Activated CD4-positive, alpha-beta T cell treated with anti-CD3 and anti-CD28 coated beads, Interleukin-2, amount 50 U/mL, for 48 hours (primary cell): ENCODE measurements around the gene CEP57L1.
"Not testable (repeated sequence)": the region's sequence is repeated elsewhere in the genome, so short reads cannot be mapped to it uniquely, and the experiment has no call there.

ENCODE experiments used
- DNase-seq, 2 experiments: peaks; one replicate each; pipeline ENCODE4 v3.0.0-alpha.2; 2020

CEP57L1 gene

GRCh38 chr6:109117346-109118035, 22.2 kb downstream of the CEP57L1 start:
- DNase-seq: no peak

- no peak for DNase-seq
Observed at GRCh38 chr6:109118337-109118736, 23.0 kb downstream of the CEP57L1 start.

- no peak for DNase-seq
Observed at GRCh38 chr6:109118871-109119354, 23.6 kb downstream of the CEP57L1 start.

GRCh38 chr6:109121411-109121810, 26.1 kb downstream of the CEP57L1 start:
- DNase-seq: no peak

- DNase-seq: no peak
Observed at GRCh38 chr6:109124219-109124618, 28.9 kb downstream of the CEP57L1 start.

GRCh38 chr6:109125504-109125903, 30.2 kb downstream of the CEP57L1 start:
- no peak for DNase-seq

- no peak for DNase-seq
Observed at GRCh38 chr6:109130065-109130464, 34.8 kb downstream of the CEP57L1 start.

GRCh38 chr6:109135600-109135999, 40.3 kb downstream of the CEP57L1 start:
- not testable (repeated sequence) for DNase-seq

GRCh38 chr6:109136039-109136438, 40.7 kb downstream of the CEP57L1 start:
- not testable (repeated sequence) for DNase-seq

- not testable (repeated sequence) for DNase-seq
Observed at GRCh38 chr6:109136530-109136929, 41.2 kb downstream of the CEP57L1 start.

- DNase-seq: no peak
Observed at GRCh38 chr6:109139109-109139508, 43.8 kb downstream of the CEP57L1 start.

GRCh38 chr6:109142067-109142466, 46.8 kb downstream of the CEP57L1 start:
- not testable (repeated sequence) for DNase-seq

GRCh38 chr6:109143191-109143590, 47.9 kb downstream of the CEP57L1 start:
- DNase-seq: no peak

- DNase-seq: not testable (repeated sequence)
Observed at GRCh38 chr6:109148251-109148650, 52.9 kb downstream of the CEP57L1 start.

GRCh38 chr6:109148716-109149115, 53.4 kb downstream of the CEP57L1 start:
- DNase-seq: not testable (repeated sequence)

GRCh38 chr6:109153752-109154151, 58.4 kb downstream of the CEP57L1 start:
- no peak for DNase-seq

- no peak for DNase-seq
Observed at GRCh38 chr6:109164331-109164730, 69.0 kb downstream of the CEP57L1 start.

- DNase-seq: no peak
Observed at GRCh38 chr6:109165392-109165974, 70.2 kb downstream of the CEP57L1 start.

GRCh38 chr6:109166673-109167072, 71.4 kb downstream of the CEP57L1 start:
- DNase-seq: no peak

GRCh38 chr6:109167562-109167961, 72.3 kb downstream of the CEP57L1 start:
- no peak for DNase-seq

GRCh38 chr6:109170333-109170732, 75.0 kb downstream of the CEP57L1 start:
- DNase-seq: no peak

- DNase-seq: no peak
Observed at GRCh38 chr6:109172101-109172746, 76.9 kb downstream of the CEP57L1 start.

GRCh38 chr6:109174916-109175315, 79.6 kb downstream of the CEP57L1 start:
- DNase-seq: no peak

- DNase-seq: no peak
Observed at GRCh38 chr6:109178921-109179320, 83.6 kb downstream of the CEP57L1 start.
